SKM-1 (cell line): ENCODE results near the gene ZNF160.
"Not testable (repeated sequence)": the region's sequence is repeated elsewhere in the genome, so short reads cannot be mapped to it uniquely, and the experiment has no call there.

Experiments
- DNase-seq: peaks from one replicate; lab custom pipeline; 2025; ENCODE audit not compliant: unreplicated experiment; lab: John Stamatoyannopoulos, UW

Gene ZNF160

GRCh38 chr19:53092723-53093122 lies 10.5 kb downstream of the ZNF160 start:
- no peak for DNase-seq

DNA sequence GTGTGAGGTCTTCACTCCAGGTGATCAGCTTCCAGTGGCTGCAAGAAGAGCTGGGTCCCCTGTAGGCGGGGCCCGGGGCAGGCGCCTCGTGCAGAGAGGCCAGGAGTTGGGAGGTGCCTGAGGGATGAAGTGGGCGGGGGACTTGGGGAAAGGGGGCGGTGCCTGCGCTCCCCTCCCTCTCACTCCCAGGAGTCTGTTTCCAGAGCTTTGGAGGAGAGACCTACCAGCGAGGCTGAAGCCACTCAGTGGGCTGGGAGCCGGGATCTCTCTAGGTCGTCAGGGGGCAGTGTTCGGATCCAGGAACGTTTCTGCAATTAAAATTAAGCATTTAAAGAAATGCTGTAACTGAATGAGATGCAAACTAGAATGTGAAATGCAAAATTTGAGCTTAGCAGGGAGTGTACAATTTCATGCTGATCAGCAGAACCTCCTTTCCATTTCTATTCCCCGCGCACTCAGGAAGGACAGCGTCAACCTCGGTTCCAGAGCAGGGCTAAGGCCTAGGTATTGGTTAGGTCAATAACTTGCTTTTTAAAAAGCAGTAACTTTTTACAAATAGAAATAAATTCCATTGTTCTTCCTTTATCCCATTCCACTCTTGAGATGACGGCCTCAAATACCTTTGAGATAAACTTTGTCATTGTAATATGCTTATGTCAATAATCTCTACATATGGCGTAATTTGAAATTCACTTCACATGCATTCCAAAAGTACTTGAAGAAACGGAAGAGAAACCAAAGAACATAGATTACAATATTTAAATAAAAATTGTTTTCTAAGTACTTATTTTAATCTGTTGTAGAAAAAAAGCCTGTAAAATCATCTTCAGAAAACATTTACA lies 11.6 kb downstream of the ZNF160 start:
- no peak for DNase-seq

GRCh38 chr19:53088091-53088490 lies 15.1 kb downstream of the ZNF160 start:
- DNase-seq = no peak

GRCh38 chr19:53086949-53087348 lies 16.3 kb downstream of the ZNF160 start:
- no peak for DNase-seq

DNA sequence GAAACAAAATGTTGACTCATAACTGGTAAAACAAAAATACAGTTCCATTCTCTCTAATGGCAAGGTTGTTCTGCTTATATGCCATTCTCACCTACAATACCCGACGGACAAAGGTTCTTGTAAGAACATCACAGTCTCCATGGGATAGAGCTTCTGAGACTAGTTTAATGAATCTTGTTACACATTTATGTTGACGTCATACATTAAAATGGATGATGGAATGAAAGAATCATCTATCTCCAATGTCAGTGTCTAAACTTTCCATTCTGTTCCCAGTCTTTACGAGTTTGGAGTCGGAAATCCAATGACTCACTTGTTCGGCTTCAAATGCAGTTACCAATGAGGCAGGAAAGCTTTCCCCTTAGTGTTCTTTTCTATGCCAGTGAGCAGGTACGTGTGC lies 17.7 kb downstream of the ZNF160 start:
- DNase-seq = no peak

- no peak for DNase-seq
These were observed 20.3 kb downstream of the ZNF160 start for GRCh38 chr19:53082929-53083328.

DNA sequence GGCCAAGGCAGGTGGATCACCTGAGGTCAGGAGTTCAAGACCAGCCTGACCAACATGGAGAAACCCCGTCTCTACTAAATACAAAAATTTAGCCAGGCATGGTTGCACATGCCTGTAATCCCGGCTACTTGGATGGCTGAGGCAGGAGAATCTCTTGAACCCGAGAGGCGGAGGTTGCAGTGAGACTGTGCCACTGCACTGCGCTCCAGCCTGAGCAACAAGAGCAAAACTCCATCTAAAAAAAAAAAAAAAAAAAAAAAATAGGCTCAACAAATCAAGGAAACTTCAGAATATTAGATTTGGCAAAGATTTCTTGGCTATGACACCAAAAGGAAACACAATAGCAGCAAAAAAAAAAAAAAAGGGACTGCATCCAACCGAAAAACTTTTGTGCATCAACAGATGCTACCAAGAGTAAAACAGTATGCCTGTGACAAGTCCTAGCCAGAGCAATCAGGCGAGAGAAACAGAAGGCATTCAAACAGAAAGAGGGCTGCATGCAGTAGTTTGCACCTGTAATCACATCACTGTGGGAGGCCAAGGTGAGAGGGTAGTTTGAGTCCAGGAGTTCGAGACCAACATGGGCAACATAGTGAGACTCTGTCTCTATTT lies 23.8 kb downstream of the ZNF160 start:
- DNase-seq = no peak

DNA sequence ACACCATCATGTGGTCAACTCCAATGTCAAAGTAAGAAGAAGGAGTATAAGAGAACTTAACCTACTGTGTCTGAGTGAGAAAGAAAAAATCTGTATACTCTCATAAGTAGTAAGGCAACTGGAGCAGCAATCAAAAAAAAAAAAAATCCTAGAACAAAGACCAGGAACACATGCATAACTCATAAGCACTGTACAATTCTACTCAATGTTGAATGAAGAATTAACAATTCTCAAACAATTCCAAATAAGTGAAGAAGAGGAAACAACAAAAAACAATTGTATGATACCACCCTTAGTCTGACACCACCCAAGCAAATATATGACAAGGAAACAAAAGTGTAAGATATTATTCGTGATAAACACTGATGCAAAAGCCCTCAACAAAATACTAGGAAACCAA lies 24.6 kb downstream of the ZNF160 start:
- DNase-seq = no peak

- no peak for DNase-seq
These were observed 26.2 kb downstream of the ZNF160 start for GRCh38 chr19:53076984-53077383.

GRCh38 chr19:53068834-53069233 lies 34.4 kb downstream of the ZNF160 start:
- DNase-seq = no peak

GRCh38 chr19:53068199-53068598 lies 35.0 kb downstream of the ZNF160 start:
- no peak for DNase-seq

DNA sequence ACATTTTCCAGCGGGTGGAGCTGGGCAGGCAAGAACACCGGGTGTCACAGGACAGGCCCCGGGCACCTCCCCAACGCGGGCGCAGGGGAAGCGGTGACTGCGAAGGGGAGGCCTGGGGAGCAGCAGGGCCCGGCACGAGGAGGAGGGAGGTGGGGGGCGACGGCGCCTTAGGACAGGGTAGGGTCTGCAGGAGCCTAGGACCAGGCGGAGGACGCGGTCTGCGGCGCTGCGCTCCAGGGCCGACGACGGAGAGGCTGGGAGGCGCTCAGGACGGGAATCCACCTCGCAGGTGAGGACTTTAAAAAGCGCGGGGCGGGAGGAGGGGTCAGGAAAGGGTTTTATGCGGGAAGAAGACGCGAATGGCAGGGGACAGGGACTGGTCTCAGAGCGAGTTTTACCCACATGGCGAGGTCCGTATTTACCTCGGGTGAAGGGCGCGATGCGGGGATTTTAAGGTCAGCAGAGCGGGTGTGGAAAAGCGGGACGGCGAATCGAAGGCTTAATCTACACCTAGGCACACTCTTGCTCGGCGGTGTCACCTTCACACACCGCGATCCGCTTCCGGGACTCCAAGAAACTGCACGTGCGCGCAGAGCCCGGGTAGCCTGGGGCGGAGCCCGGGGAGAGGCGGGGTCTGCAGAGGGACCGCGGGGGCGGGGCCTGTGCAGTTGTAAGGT lies 45.2 kb downstream of the ZNF160 start:
- no peak for DNase-seq

DNA sequence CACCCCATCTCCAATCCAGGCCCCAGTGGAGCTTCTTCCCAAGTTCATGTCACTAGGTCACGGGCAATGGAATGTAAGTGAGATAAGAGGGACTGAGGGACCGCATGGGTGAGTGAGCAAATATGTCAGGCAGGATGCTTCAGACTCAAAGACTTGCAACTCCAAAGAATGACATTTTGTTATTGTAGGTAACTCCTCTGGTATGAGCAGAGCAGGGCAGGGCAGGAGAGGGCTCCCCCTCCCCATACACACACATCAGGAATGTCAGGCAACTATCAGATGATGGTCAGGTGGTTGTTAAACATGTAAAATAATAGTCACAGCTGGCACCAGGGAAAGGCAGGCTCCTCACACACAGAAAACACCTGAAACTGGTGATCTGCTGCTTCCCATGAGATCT lies 48.1 kb downstream of the ZNF160 start:
- no peak for DNase-seq

GRCh38 chr19:53047379-53047778 lies 55.8 kb downstream of the ZNF160 start:
- DNase-seq = no peak

DNA sequence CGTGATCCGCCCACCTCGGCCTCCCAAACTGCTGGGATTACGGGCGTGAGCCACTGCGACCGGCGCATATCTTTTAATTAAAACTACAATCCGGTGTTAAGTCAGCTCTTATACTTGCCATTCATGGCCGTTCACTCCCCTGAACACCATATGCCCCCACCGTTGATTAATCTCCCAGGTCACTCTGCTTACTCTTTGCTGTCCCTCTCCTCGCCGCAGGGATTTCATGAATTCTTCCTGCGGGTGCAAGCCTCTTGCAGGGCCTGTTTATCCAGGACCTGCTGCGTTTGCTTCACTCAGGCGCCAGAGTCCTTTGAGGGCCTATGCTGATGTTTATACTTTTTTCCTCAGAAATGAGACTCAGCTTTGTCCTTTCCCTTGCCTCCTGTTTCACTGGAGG lies 57.7 kb downstream of the ZNF160 start:
- no peak for DNase-seq

DNA sequence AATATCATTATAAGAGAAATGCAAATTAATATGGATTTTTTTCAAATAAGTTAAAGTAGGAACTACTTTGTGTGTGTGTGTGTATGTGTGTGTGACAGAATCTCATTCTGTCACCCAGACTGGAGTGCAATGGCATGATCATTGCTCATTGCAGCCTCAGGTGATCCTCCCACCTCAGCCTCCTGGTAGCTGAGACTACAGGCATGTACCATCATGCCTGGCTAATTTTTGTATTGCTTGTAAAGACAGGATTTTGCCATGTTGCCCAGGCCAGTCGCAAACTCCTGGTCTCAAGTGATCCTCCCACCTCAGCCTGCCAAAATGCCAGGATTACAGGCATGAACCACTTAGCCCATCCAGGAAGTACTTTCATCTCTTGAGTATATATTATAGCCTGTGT lies 61.9 kb downstream of the ZNF160 start:
- DNase-seq = no peak

GRCh38 chr19:53037101-53038097 lies 65.8 kb downstream of the ZNF160 start:
- DNase-seq = no peak

- no peak for DNase-seq
These were observed 68.1 kb downstream of the ZNF160 start for GRCh38 chr19:53034948-53035675.

DNA sequence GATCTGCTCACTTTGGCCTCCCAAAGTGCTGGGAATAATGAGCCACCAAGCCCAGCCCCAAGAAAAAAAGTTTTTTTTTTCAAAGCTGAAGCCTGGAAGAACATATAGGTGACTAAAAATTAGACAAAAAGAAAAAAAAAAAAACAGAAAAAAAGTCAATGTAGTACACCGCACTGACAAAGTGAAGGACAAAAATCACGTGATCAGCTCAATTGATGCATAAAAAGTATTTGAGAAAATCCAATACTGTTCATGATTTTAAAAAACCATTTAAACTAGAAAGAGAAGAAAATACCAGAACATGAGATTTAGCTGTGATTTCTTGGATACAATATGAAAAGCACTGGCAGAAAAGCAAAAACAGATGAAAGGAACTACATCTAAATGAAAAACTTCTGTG lies 69.2 kb downstream of the ZNF160 start:
- DNase-seq = no peak

DNA sequence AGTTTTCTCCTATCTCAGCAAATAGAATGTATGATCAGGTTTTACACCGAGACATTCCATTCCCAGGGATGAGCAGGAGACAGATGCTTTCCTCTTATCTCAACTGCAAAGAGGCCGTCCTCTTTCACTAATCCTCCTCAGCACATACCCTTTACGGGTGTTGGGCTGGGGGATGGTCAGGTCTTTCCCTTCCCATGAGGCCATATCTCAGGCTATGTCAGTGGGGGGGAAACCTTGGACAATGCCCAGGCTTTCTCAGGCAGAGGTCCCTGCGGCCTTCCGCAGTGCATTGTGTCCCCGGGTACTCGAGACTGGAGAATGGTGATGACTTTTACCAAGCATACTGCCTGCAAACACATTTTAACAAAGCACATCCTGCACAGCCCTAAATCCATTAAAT lies 74.9 kb downstream of the ZNF160 start:
- not testable (repeated sequence) for DNase-seq
